K562 (cell line): Measurements from ENCODE around the gene BICDL1. TPM values are rescaled to one million over a fixed set of nuclear protein-coding genes. Genes with fewer than 3 reads are reported as not detected.

Source experiments
- ATAC-seq: fragments of 200-7000 bp; cut with Tn5 transposase; 3 replicates; pipeline ENCODE4 v1.9.1; 2020; ENCODE audit warnings: moderate library complexity
- BruUV-seq: library from RNA; stranded (reverse); fragments of 400-500 nt; replicated peaks from 2 replicates; lab custom pipeline; 2021; lab: Mats Ljungman, UMichigan
- CTCF ChIA-PET: fragments of 300-600 bp; formaldehyde crosslinking; extraction: SDS; loops from one replicate; lab custom pipeline; 2021; ENCODE audit warnings: low intra/inter-chr PET ratio; lab: Yijun Ruan, JAX
- POLR2A ChIA-PET: fragments of 300-600, 350-650 bp; sonication (Branson Sonifier 250); formaldehyde crosslinking; extraction: SDS; loops from one replicate; lab custom pipeline; 2021; ENCODE audit warnings: antibody characterized with exemption, inconsistent platforms; lab: Yijun Ruan, JAX
- DNase-seq, 4 experiments: peaks; one replicate each; pipeline versions ENCODE4 v3.0.0 to v3.0.0-alpha.2; 2011 to 2018; ENCODE audit warnings: low spot score in 3 of 4, mixed read lengths in 3 of 4; ENCODE audit errors: extremely low read depth in 1 of 4
- FAIRE-seq: peaks from 2 replicates; lab custom pipeline; 2011; peaks lifted over from hg19 to GRCh38; lab: Jason Lieb, UNC
- H2AFZ ChIP-seq: 2 replicates; pipeline ENCODE4 v1.6.0; 2011; ENCODE audit warnings: low read depth, low read length, control low read depth, inconsistent platforms
- H3K27ac ChIP-seq: fragments of 200-600 bp; 3 replicates; pipeline ENCODE4 v1.8.0; 2011; ENCODE audit warnings: low read depth, mild to moderate bottlenecking, control low read depth, inconsistent platforms, low read length, moderate library complexity, mixed read lengths; ENCODE audit errors: extremely low read depth
- H3K27me3 ChIP-seq, 2 experiments: fragments of 300-600 bp in 1 of 2; 2 replicates in 1 of 2; 3 replicates in 1 of 2; pipeline versions ENCODE4 v1.6.0 to v1.8.0; 2011; ENCODE audit warnings: inconsistent platforms in 2 of 2, low read length in 2 of 2, mild to moderate bottlenecking in 1 of 2, mixed read lengths in 1 of 2, moderate library complexity in 1 of 2; ENCODE audit not compliant: control insufficient read depth in 2 of 2, insufficient read depth in 2 of 2
- H3K36me3 ChIP-seq: fragments of 300-600 bp; 3 replicates; pipeline ENCODE4 v1.8.0; 2011; ENCODE audit warnings: mild to moderate bottlenecking, low read length, inconsistent platforms; ENCODE audit not compliant: control insufficient read depth, insufficient read depth
- H3K4me1 ChIP-seq, 2 experiments: fragments of 200-600 bp in 1 of 2; replicated peaks in 1 of 2; 2 replicates in 1 of 2; 3 replicates in 1 of 2; pipeline versions ENCODE4 v1.5.1 to v1.8.0; 2011; ENCODE audit warnings: inconsistent platforms in 2 of 2, low read length in 2 of 2, mild to moderate bottlenecking in 1 of 2, mixed read lengths in 1 of 2, moderate library complexity in 1 of 2; ENCODE audit not compliant: control insufficient read depth in 2 of 2, insufficient read depth in 2 of 2
- H3K4me2 ChIP-seq: 2 replicates; pipeline ENCODE4 v1.6.1; 2011; ENCODE audit warnings: low read length, control low read depth, inconsistent platforms, mixed read lengths; ENCODE audit not compliant: insufficient read depth
- H3K4me3 ChIP-seq: fragments of 200-600 bp; sonication (generic), shearing (Covaris generic); 2 replicates; pipeline ENCODE4 v1.5.1; 2016; ENCODE audit warnings: control low read depth, inconsistent platforms
- H3K79me2 ChIP-seq: fragments of 200-600 bp; 3 replicates; pipeline ENCODE4 v1.8.0; 2011; ENCODE audit warnings: low read length, inconsistent platforms; ENCODE audit not compliant: control insufficient read depth, insufficient read depth
- H3K9ac ChIP-seq, 2 experiments: 2 replicates each; pipeline versions ENCODE4 v1.6.0 to v1.6.1; 2011; ENCODE audit warnings: low read depth in 2 of 2, low read length in 2 of 2, control low read depth in 1 of 2, inconsistent platforms in 1 of 2, mild to moderate bottlenecking in 1 of 2, mixed read lengths in 1 of 2; ENCODE audit not compliant: insufficient read depth in 1 of 2
- H3K9me1 ChIP-seq: one replicate; pipeline ENCODE4 v1.6.0; 2011; ENCODE audit warnings: inconsistent platforms, mild to moderate bottlenecking, low read length, moderate library complexity; ENCODE audit not compliant: control insufficient read depth, insufficient read depth
- H3K9me3 ChIP-seq: replicated peaks from 2 replicates; pipeline ENCODE4 v1.5.1; 2011; ENCODE audit warnings: low read depth, low read length, inconsistent platforms; ENCODE audit not compliant: control insufficient read depth, insufficient read depth
- H4K20me1 ChIP-seq: replicated peaks from 2 replicates; pipeline ENCODE4 v1.6.1; 2011; ENCODE audit warnings: low read length, inconsistent platforms, mixed read lengths; ENCODE audit not compliant: control insufficient read depth, insufficient read depth
- ARID1B ChIP-seq: fragments of 450-650 bp; IDR thresholded peaks from 2 replicates; pipeline ENCODE4 v1.6.1; 2016; ENCODE audit warnings: antibody characterized with exemption, mild to moderate bottlenecking, inconsistent platforms
- CHD2 ChIP-seq: IDR thresholded peaks from 2 replicates; pipeline ENCODE4 v1.6.1; 2011; ENCODE audit warnings: low read depth, low read length
- DMBX1 ChIP-seq: fragments of 250-450 bp; sonication (Bioruptor Pico); IDR thresholded peaks from 2 replicates; pipeline ENCODE4 v1.8.0; 2022; ENCODE audit warnings: inconsistent platforms, mild to moderate bottlenecking, moderate library complexity, borderline replicate concordance
- NR4A1 ChIP-seq, 2 experiments: fragments of 250-450 bp in 1 of 2; fragments of 450-650 bp in 1 of 2; sonication (Bioruptor Pico) in 1 of 2; IDR thresholded peaks; 2 replicates each; pipeline versions ENCODE4 v1.4.0 to v1.6.1; 2016 to 2020; ENCODE audit warnings: mild to moderate bottlenecking in 2 of 2, missing compliant biosample characterization in 1 of 2, missing genetic modification characterization in 1 of 2, moderate library complexity in 1 of 2
- STAT5A ChIP-seq: IDR thresholded peaks from 2 replicates; pipeline ENCODE4 v1.6.1; 2012; ENCODE audit warnings: low read length, inconsistent platforms, borderline replicate concordance
- ZNF445 ChIP-seq: fragments of 250-450 bp; sonication (Bioruptor Pico); IDR thresholded peaks from 2 replicates; pipeline ENCODE4 v1.4.0; 2020; ENCODE audit warnings: low read depth, mild to moderate bottlenecking, moderate library complexity
- WGBS: fragments of 100-300 bp; shearing (Covaris generic); methylation state at CpG from one replicate; pipeline ENCODE4 v1.1.6; 2016; ENCODE audit warnings: low coverage, mixed read lengths; ENCODE audit not compliant: insufficient coverage; ENCODE audit errors: missing lambda C conversion rate; 5-methylcytosine and 5-hydroxymethylcytosine counted together
- in situ Hi-C: fragments of 300-500 bp; cut with MboI; formaldehyde crosslinking; loops from 4 replicates; pipeline ENCODE4 v1.15.0; 2018; ENCODE audit warnings: inconsistent platforms, mixed read lengths
- intact Hi-C: fragments of 100-400 bp; cut with micrococcal nuclease; formaldehyde crosslinking; loops from 2 replicates; pipeline ENCODE4 v1.14.2; 2022
- polyA plus RNA-seq, 8 experiments: library from polyadenylated mRNA; depleted of rRNA in 4 of 8; stranded (reverse) in 5 of 8; unstranded in 3 of 8; fragments of >200 nt; fragmentation: Nextera tagmentation in 2 of 8; fragmentation: Illumina TruSeq in 1 of 8; extraction: Ambion mirVana in 2 of 8; extraction: Trizol in 1 of 8; gene quantifications; 2 replicates each; pipeline versions ENCODE4 v1.2.1 to v1.2.3, GENCODE V29; 2011 to 2014; ENCODE audit warnings: inconsistent platforms in 1 of 8, missing spikeins in 1 of 8
- total RNA-seq, 7 experiments: library from RNA; depleted of rRNA in 6 of 7; stranded (reverse); fragments of >200 nt in 6 of 7; fragmentation: Illumina TruSeq in 2 of 7; extraction: Trizol in 2 of 7; gene quantifications; 2 replicates each; pipeline versions ENCODE4 v1.2.1 to v1.2.3, GENCODE V29; 2011 to 2021; ENCODE audit warnings: low replicate concordance in 1 of 7
- TF ChIP-seq, protein P1 (sequence below): fragments of 450-650 bp; IDR thresholded peaks from 2 replicates; pipeline ENCODE4 v1.6.1; 2016; ENCODE audit warnings: missing biosample characterization, missing genetic modification characterization
- TF ChIP-seq, protein P2 (sequence below): fragments of 450-650 bp; IDR thresholded peaks from 2 replicates; pipeline ENCODE4 v1.7.0; 2016; ENCODE audit warnings: borderline replicate concordance
- TF ChIP-seq, protein P3 (sequence below): fragments of 250-450 bp; sonication (Bioruptor Pico); IDR thresholded peaks from 2 replicates; pipeline ENCODE4 v1.8.0; 2021; ENCODE audit warnings: moderate library complexity, mild to moderate bottlenecking, inconsistent platforms
- TF ChIP-seq, protein P4 (sequence below): sonication (generic); formaldehyde crosslinking; IDR thresholded peaks from 2 replicates; pipeline ENCODE4 v1.8.0; 2023; ENCODE audit warnings: mild to moderate bottlenecking, missing genetic modification reagents
- TF ChIP-seq, protein P5 (sequence below), 2 experiments: IDR thresholded peaks; 2 replicates each; pipeline ENCODE4 v1.6.1; 2011; ENCODE audit warnings: borderline replicate concordance in 1 of 2, control low read depth in 1 of 2, low read depth in 1 of 2, low read length in 1 of 2, mild to moderate bottlenecking in 1 of 2, mixed read lengths in 1 of 2, moderate library complexity in 1 of 2; ENCODE audit not compliant: insufficient read depth in 1 of 2, insufficient read length in 1 of 2, poor library complexity in 1 of 2, severe bottlenecking in 1 of 2; ENCODE audit errors: extremely low read depth in 1 of 2

Gene BICDL1
- total and polyA plus RNA-seq, 9 of the 15 experiments (the other 6 are each of a cell fraction or from before 2014, with no cell fraction given) = 0.06 to 2.0 (median 0.58) TPM

DNA sequence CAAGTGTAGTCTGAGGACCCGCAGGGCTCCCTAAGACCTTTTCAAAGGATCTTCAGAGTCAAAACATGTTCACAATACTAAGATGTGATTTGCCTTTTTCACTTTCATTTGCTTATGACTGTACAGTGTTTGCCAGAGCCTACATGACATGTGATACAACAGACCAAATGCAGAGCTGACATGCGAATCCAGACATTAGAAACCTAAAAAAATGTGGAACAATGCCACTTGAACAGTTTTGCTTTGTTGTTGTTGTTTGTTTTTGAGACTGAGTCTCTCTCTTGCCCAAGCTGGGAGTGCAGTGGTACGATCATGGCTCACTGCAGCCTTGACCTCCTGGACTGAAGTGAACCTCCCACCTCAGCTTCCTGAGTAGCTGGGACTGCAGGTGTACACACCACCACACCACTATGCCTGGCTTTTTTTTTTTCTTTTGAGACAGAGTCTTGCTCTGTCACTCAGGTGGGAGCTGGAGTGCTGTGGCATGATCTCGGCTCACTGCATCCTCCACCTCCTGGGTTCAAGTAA, 132.8 kb downstream of the BICDL1 start:
- Histone ChIP-seq H4K20me1 (peaks cover 5% of the 10 kb centered on the region; the same call in 1 of the 2 replicates), H3K9me3 (no peaks in the 10 kb centered on the region), H2AFZ (no peak overlapping the region), H3K27me3 (no peaks in the 10 kb centered on the region), H3K27ac (no peak overlapping the region), H3K4me3 (no peak overlapping the region), H3K36me3 (peaks cover 9% of the 10 kb centered on the region; the same call in 2 of the 3 replicates), H3K4me2 (no peak overlapping the region), H3K79me2 (peaks cover 21% of the 10 kb centered on the region), H3K4me1 (peaks cover 5 to 10% of the 10 kb centered on the region in 2 experiments; a peak in 4 of 5 replicates), H3K9me1 (no peaks in the 10 kb centered on the region), H3K9ac (0 out of 4 replicates have a peak overlapping the region, but pooled peaks of 1 of the 2 experiments have one; percentile 17)
- WGBS = 32% methylated on average over 4 of the region's 4 CpGs
- FAIRE-seq = no peak
- BruUV-seq = no TSS peak
- TF ChIP-seq NR4A1 (CRISPR knock-in tag; IDR thresholded peaks at IDR 0.05) (no peak), NR4A1 (tag; IDR thresholded peaks at IDR 0.05) (no peak), DMBX1 (no peak), ARID1B (no peak), ZNF445 (CRISPR knock-in tag) (no peak), CHD2 (no peak), STAT5A (no peak)
- TF ChIP-seq, protein P1, sequence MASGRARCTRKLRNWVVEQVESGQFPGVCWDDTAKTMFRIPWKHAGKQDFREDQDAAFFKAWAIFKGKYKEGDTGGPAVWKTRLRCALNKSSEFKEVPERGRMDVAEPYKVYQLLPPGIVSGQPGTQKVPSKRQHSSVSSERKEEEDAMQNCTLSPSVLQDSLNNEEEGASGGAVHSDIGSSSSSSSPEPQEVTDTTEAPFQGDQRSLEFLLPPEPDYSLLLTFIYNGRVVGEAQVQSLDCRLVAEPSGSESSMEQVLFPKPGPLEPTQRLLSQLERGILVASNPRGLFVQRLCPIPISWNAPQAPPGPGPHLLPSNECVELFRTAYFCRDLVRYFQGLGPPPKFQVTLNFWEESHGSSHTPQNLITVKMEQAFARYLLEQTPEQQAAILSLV = no peak
- TF ChIP-seq, protein P2, sequence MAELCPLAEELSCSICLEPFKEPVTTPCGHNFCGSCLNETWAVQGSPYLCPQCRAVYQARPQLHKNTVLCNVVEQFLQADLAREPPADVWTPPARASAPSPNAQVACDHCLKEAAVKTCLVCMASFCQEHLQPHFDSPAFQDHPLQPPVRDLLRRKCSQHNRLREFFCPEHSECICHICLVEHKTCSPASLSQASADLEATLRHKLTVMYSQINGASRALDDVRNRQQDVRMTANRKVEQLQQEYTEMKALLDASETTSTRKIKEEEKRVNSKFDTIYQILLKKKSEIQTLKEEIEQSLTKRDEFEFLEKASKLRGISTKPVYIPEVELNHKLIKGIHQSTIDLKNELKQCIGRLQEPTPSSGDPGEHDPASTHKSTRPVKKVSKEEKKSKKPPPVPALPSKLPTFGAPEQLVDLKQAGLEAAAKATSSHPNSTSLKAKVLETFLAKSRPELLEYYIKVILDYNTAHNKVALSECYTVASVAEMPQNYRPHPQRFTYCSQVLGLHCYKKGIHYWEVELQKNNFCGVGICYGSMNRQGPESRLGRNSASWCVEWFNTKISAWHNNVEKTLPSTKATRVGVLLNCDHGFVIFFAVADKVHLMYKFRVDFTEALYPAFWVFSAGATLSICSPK = no peak
- TF ChIP-seq, protein P3, sequence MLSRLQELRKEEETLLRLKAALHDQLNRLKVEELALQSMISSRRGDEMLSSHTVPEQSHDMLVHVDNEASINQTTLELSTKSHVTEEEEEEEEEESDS (CRISPR knock-in tag) = no peak
- TF ChIP-seq, protein P4, sequence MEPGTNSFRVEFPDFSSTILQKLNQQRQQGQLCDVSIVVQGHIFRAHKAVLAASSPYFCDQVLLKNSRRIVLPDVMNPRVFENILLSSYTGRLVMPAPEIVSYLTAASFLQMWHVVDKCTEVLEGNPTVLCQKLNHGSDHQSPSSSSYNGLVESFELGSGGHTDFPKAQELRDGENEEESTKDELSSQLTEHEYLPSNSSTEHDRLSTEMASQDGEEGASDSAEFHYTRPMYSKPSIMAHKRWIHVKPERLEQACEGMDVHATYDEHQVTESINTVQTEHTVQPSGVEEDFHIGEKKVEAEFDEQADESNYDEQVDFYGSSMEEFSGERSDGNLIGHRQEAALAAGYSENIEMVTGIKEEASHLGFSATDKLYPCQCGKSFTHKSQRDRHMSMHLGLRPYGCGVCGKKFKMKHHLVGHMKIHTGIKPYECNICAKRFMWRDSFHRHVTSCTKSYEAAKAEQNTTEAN = no peak
- TF ChIP-seq, protein P5, sequence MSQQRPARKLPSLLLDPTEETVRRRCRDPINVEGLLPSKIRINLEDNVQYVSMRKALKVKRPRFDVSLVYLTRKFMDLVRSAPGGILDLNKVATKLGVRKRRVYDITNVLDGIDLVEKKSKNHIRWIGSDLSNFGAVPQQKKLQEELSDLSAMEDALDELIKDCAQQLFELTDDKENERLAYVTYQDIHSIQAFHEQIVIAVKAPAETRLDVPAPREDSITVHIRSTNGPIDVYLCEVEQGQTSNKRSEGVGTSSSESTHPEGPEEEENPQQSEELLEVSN (IDR thresholded peaks at IDR 0.05; ENCODE audit: borderline replicate concordance in 1 of 2, extremely low read depth in 1 of 2, insufficient read depth in 1 of 2, insufficient read length in 1 of 2, low read depth in 1 of 2, low read length in 1 of 2, poor library complexity in 1 of 2, severe bottlenecking in 1 of 2) = no peak
- CTCF ChIA-PET = no interaction called here
- no peak for DNase-seq
- intact Hi-C loops = no loop called here
- ATAC-seq = no peak
- POLR2A ChIA-PET = interaction anchor here (1.2 to 2.3 kb wide), 3 partner anchors 9 to 79 kb away, joined by 3 to 11 read pairs (median 5); partner anchors contain the start of gene RPLP0
- in situ Hi-C loops = no loop called here
